HepG2 (cell line): ENCODE results near the gene SLC22A4.

ENCODE experiments used
- EP300 ChIP-seq, 3 experiments: sonication (generic) in 1 of 3; formaldehyde crosslinking in 1 of 3; IDR thresholded peaks; 2 replicates each; pipeline versions ENCODE4 v1.5.1 to v1.6.1; 2011 to 2020; ENCODE audit warnings: low read depth in 2 of 3, low read length in 2 of 3, borderline replicate concordance in 1 of 3, improper control_type of control experiment in 1 of 3, mild to moderate bottlenecking in 1 of 3, missing genetic modification reagents in 1 of 3, moderate library complexity in 1 of 3
- POLR2AphosphoS5 ChIP-seq: IDR thresholded peaks from 2 replicates; pipeline ENCODE4 v1.6.1; 2012; ENCODE audit warnings: low read depth, low read length
- ZNF256 ChIP-seq: sonication (generic); formaldehyde crosslinking; conservative IDR thresholded peaks from 2 replicates; pipeline ENCODE4 v1.4.0; 2020; ENCODE audit warnings: missing genetic modification reagents

- TF ChIP-seq POLR2AphosphoS5 (no peak), EP300 (IDR thresholded peaks at IDR 0.05; ENCODE audit: low read depth in 2 of 2, low read length in 2 of 2) (no peak), EP300 (CRISPR knock-in tag; IDR thresholded peaks at IDR 0.05; ENCODE audit: borderline replicate concordance) (no peak), ZNF256 (CRISPR knock-in tag) (no peak)
These were observed 33.3 kb upstream of the SLC22A4 start for GRCh38 chr5:132260714-132261551.
